ENCODE measurements around the gene APCDD1.
"Not testable (repeated sequence)": the region's sequence is repeated elsewhere in the genome, so short reads cannot be mapped to it uniquely, and the experiment has no call there.

The APCDD1 gene

DNA sequence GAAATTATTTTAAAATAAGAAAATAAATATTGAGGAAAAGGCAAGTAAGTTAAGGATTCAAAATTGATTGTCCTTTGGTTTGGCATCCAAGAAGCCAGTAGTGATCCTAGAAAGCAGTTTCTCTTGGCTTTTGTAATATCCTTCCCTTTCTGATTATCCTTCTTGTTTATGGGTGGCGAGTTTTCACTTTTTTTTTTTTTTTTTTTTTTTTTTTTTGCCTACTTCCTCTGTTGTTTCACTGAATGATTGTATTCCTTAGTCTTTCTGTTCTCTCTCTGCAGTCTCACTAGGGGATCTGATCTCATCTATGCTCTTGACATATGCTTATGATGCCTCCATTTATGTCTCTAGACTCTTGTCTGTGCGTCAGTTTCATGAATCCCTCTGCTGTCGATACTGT lies 75.6 kb downstream of the APCDD1 start:
- DNase-seq, result no peak

- no peak for DNase-seq
Measured at GRCh38 chr18:10530852-10531251, 76.4 kb downstream of the APCDD1 start.

DNA sequence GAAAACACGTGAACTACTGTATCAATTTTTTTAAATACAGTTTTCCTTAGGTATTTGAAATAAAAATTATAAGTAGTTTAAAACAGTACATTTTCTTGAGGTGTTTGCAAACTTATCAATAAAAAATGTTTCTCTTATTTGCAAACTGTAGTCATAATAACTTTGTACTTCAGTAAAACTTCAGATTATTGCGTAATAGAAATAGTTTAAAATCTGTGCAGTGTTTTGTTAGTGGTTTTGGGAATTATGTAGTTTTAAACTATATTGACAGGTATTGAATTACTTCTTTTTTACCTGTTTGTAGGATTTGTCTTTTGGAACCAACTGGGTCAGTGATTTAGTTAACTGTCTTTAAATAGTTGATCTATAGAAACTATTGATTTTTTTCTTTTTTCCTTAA lies 78.7 kb downstream of the APCDD1 start:
- no peak for DNase-seq

DNA sequence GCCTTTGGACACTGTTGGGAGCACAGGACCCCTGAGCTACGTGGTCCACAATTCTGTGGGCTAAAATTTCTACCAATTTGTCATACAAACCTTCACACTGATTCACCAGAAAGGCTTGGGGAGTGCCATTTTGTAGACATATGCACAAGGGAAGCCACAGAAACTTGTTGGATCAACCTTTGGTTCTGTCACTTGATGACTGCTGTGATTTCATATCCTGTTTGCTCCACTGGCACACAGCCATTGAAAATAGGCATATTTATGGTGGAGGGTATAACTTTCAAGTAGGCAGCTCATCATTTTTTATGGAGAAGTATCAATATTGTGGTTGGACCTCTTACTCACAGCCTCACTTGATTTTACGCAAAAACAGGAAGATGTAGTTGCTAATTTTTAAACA lies 81.8 kb downstream of the APCDD1 start:
- no peak for DNase-seq

GRCh38 chr18:10537765-10538164 lies 83.3 kb downstream of the APCDD1 start:
- DNase-seq, result no peak

GRCh38 chr18:10539124-10539523 lies 84.7 kb downstream of the APCDD1 start:
- not testable (repeated sequence) for DNase-seq
